Memory B cell (primary cell): Measurements from ENCODE around the gene RSPH6A.

Source experiments
- ATAC-seq: fragments of 150-1000 bp; cut with Tn5 transposase; 2 replicates; pipeline ENCODE4 v1.10.0; 2021; ENCODE audit warnings: low read depth, mild to moderate bottlenecking, moderate library complexity
- DNase-seq, 2 donors: peaks; one replicate each; pipeline ENCODE4 v3.0.0; 2022; ENCODE audit warnings: low spot score in 2 of 2
- H3K27ac Mint-ChIP-seq: one replicate; pipeline ENCODE4 v1.8.0; 2022; ENCODE audit warnings: mild to moderate bottlenecking, moderate library complexity, mixed read lengths
- H3K27me3 Mint-ChIP-seq: one replicate; pipeline ENCODE4 v1.8.0; 2022; ENCODE audit warnings: mixed read lengths
- H3K36me3 Mint-ChIP-seq: one replicate; pipeline ENCODE4 v1.8.0; 2022; ENCODE audit warnings: mild to moderate bottlenecking, mixed read lengths
- H3K4me1 Mint-ChIP-seq: one replicate; pipeline ENCODE4 v1.8.0; 2022; ENCODE audit warnings: mixed read lengths
- H3K4me3 Mint-ChIP-seq: one replicate; pipeline ENCODE4 v1.8.0; 2022; ENCODE audit warnings: mild to moderate bottlenecking, moderate library complexity, mixed read lengths
- H3K9me3 Mint-ChIP-seq: one replicate; pipeline ENCODE4 v1.8.0; 2022; ENCODE audit warnings: mixed read lengths

The RSPH6A gene

GRCh38 chr19:45772912-45773311 lies 42.2 kb downstream of the RSPH6A start:
- Mint-ChIP-seq H3K9me3 (no peaks in the 10 kb centered on the region), H3K27ac (no peak overlapping the region), H3K4me3 (no peak overlapping the region)

GRCh38 chr19:45772130-45772840 lies 42.8 kb downstream of the RSPH6A start:
- Mint-ChIP-seq H3K9me3 (no peaks in the 10 kb centered on the region), H3K27me3 (peaks cover 2% of the 10 kb centered on the region), H3K4me1 (peaks cover 18% of the 10 kb centered on the region), H3K4me3 (peak overlapping the region; percentile 24), H3K27ac (peak overlapping the region; percentile 23), H3K36me3 (peaks cover 5% of the 10 kb centered on the region)
- DNase-seq (no peak), ATAC-seq (no peak)

More at GRCh38 chr19:45772912-45773311, 42.2 kb downstream of the RSPH6A start:
- Mint-ChIP-seq H3K4me1 (peaks cover 16% of the 10 kb centered on the region), H3K27me3 (no peaks in the 10 kb centered on the region), H3K36me3 (peaks cover 6% of the 10 kb centered on the region)
- DNase-seq (no peak), ATAC-seq (no peak)

- H3K27ac Mint-ChIP-seq: peak overlapping the region; percentile 85
- peaks cover 19% of the 10 kb centered on the region for H3K4me1 Mint-ChIP-seq
- peak overlapping the region; percentile 93 for H3K4me3 Mint-ChIP-seq
- H3K36me3 Mint-ChIP-seq: no peaks in the 10 kb centered on the region
- DNase-seq (no peak), ATAC-seq (no peak)
- no peaks in the 10 kb centered on the region for H3K9me3 Mint-ChIP-seq
- peaks cover 3% of the 10 kb centered on the region for H3K27me3 Mint-ChIP-seq
Observed at GRCh38 chr19:45771311-45771933, 43.7 kb downstream of the RSPH6A start.

- H3K4me3 Mint-ChIP-seq: peak overlapping the region; percentile 93
- H3K27ac Mint-ChIP-seq: peak overlapping the region; percentile 85
- DNase-seq (peak; percentile 93), ATAC-seq (peak; percentile 68)
- no peaks in the 10 kb centered on the region for H3K36me3 Mint-ChIP-seq
- H3K27me3 Mint-ChIP-seq: peaks cover 8% of the 10 kb centered on the region
- peaks cover 19% of the 10 kb centered on the region for H3K4me1 Mint-ChIP-seq
- H3K9me3 Mint-ChIP-seq: no peaks in the 10 kb centered on the region
Observed at GRCh38 chr19:45770192-45771101, 44.7 kb downstream of the RSPH6A start.

- Mint-ChIP-seq H3K4me3 (peak overlapping the region; percentile 93), H3K36me3 (no peaks in the 10 kb centered on the region), H3K4me1 (peaks cover 19% of the 10 kb centered on the region), H3K27ac (peak overlapping the region; percentile 85), H3K9me3 (no peaks in the 10 kb centered on the region), H3K27me3 (peaks cover 10% of the 10 kb centered on the region)
- peak; percentile 38 for ATAC-seq
- peak in 1 of 2 donors; percentile 74 for DNase-seq
Observed at GRCh38 chr19:45769821-45770191, 45.3 kb downstream of the RSPH6A start.

GRCh38 chr19:45768984-45769782 lies 45.9 kb downstream of the RSPH6A start, which contains the start of gene SIX5:
Gene SIX5 (minus strand): TSS chr19:45769252. CDS start chr19:45768844, 408 bp downstream.
- DNase-seq (peak; percentile 83 to 96), ATAC-seq (peak; percentile 67)
- Mint-ChIP-seq H3K36me3 (no peaks in the 10 kb centered on the region), H3K4me1 (peaks cover 19% of the 10 kb centered on the region), H3K27me3 (peaks cover 12% of the 10 kb centered on the region), H3K9me3 (no peaks in the 10 kb centered on the region), H3K27ac (peak within 1 kb of the TSS; percentile 85), H3K4me3 (peak within 1 kb of the TSS; percentile 93)

- no peak for ATAC-seq
Observed at GRCh38 chr19:45768655-45768983, 46.5 kb downstream of the RSPH6A start.

GRCh38 chr19:45767881-45768654 lies 47.0 kb downstream of the RSPH6A start:
- Mint-ChIP-seq H3K9me3 (no peaks in the 10 kb centered on the region), H3K4me1 (peaks cover 19% of the 10 kb centered on the region), H3K4me3 (peak overlapping the region; percentile 81), H3K36me3 (no peaks in the 10 kb centered on the region), H3K27ac (no peak overlapping the region), H3K27me3 (peaks cover 12% of the 10 kb centered on the region)
- no peak for ATAC-seq
- DNase-seq: peak in 1 of 2 donors; percentile 50

More at GRCh38 chr19:45768655-45768983, 46.5 kb downstream of the RSPH6A start:
- Mint-ChIP-seq H3K9me3 (no peaks in the 10 kb centered on the region), H3K36me3 (no peaks in the 10 kb centered on the region), H3K27me3 (peaks cover 12% of the 10 kb centered on the region), H3K4me3 (peak overlapping the region; percentile 93), H3K27ac (peak overlapping the region; percentile 85), H3K4me1 (peaks cover 19% of the 10 kb centered on the region)
- peak; percentile 41 to 54 for DNase-seq

GRCh38 chr19:45767410-45767880 lies 47.7 kb downstream of the RSPH6A start:
- no peaks in the 10 kb centered on the region for H3K9me3 Mint-ChIP-seq
- H3K27me3 Mint-ChIP-seq: peaks cover 12% of the 10 kb centered on the region
- H3K4me1 Mint-ChIP-seq: peaks cover 18% of the 10 kb centered on the region
- DNase-seq (no peak), ATAC-seq (no peak)
- peak overlapping the region; percentile 76 for H3K4me3 Mint-ChIP-seq
- H3K36me3 Mint-ChIP-seq: no peaks in the 10 kb centered on the region
- no peak overlapping the region for H3K27ac Mint-ChIP-seq

GRCh38 chr19:45766869-45767346 lies 48.2 kb downstream of the RSPH6A start:
- ATAC-seq: no peak
- Mint-ChIP-seq H3K9me3 (no peaks in the 10 kb centered on the region), H3K27ac (no peak overlapping the region), H3K4me3 (peak overlapping the region; percentile 76), H3K27me3 (peaks cover 13% of the 10 kb centered on the region), H3K4me1 (peaks cover 14% of the 10 kb centered on the region), H3K36me3 (no peaks in the 10 kb centered on the region)
- DNase-seq: no peak

- no peak for ATAC-seq
- Mint-ChIP-seq H3K4me1 (peaks cover 14% of the 10 kb centered on the region), H3K9me3 (no peaks in the 10 kb centered on the region), H3K4me3 (no peak overlapping the region), H3K27ac (no peak overlapping the region), H3K27me3 (peaks cover 13% of the 10 kb centered on the region), H3K36me3 (no peaks in the 10 kb centered on the region)
- no peak for DNase-seq
Observed at GRCh38 chr19:45766296-45766868, 48.7 kb downstream of the RSPH6A start.

- H3K4me3 Mint-ChIP-seq: no peak overlapping the region
Observed at GRCh38 chr19:45765702-45766295, 49.3 kb downstream of the RSPH6A start.

More at GRCh38 chr19:45765702-45766295, 49.3 kb downstream of the RSPH6A start:
- Mint-ChIP-seq H3K27me3 (peaks cover 13% of the 10 kb centered on the region), H3K4me1 (peaks cover 10% of the 10 kb centered on the region), H3K27ac (no peak overlapping the region), H3K36me3 (no peaks in the 10 kb centered on the region), H3K9me3 (no peaks in the 10 kb centered on the region)
- ATAC-seq: no peak
- DNase-seq: no peak
